Epidermal melanocyte (primary cell): ENCODE measurements around the gene SLC25A48.

Source experiments
- DNase-seq: peaks from one replicate; pipeline ENCODE4 v3.0.0; 2011; ENCODE audit warnings: low spot score; ENCODE audit not compliant: insufficient read length

SLC25A48 gene

GRCh38 chr5:135880801-135881200 is 46.3 kb downstream of the SLC25A48 start:
- DNase-seq = no peak

GRCh38 chr5:135881244-135881643 is 46.8 kb downstream of the SLC25A48 start:
- no peak for DNase-seq

- no peak for DNase-seq
Measured at GRCh38 chr5:135881819-135882218, 47.4 kb downstream of the SLC25A48 start.

GRCh38 chr5:135883026-135883425 is 48.6 kb downstream of the SLC25A48 start:
- DNase-seq = no peak

- DNase-seq = no peak
Measured at GRCh38 chr5:135883441-135883840, 49.0 kb downstream of the SLC25A48 start.

GRCh38 chr5:135885031-135885430 is 50.6 kb downstream of the SLC25A48 start:
- no peak for DNase-seq

- no peak for DNase-seq
Measured at GRCh38 chr5:135886136-135886535, 51.7 kb downstream of the SLC25A48 start.

GRCh38 chr5:135887447-135887864 is 53.0 kb downstream of the SLC25A48 start:
- DNase-seq = peak; percentile 31

GRCh38 chr5:135887881-135888614 is 53.6 kb downstream of the SLC25A48 start:
- DNase-seq = no peak

GRCh38 chr5:135890296-135890695 is 55.8 kb downstream of the SLC25A48 start:
- DNase-seq = no peak

GRCh38 chr5:135890867-135891266 is 56.4 kb downstream of the SLC25A48 start:
- no peak for DNase-seq

- no peak for DNase-seq
Measured at GRCh38 chr5:135891268-135891667, 56.8 kb downstream of the SLC25A48 start.

- no peak for DNase-seq
Measured at GRCh38 chr5:135891791-135892190, 57.3 kb downstream of the SLC25A48 start.

- no peak for DNase-seq
Measured at GRCh38 chr5:135894276-135894675, 59.8 kb downstream of the SLC25A48 start.

GRCh38 chr5:135894789-135895188 is 60.3 kb downstream of the SLC25A48 start:
- DNase-seq = no peak

GRCh38 chr5:135895474-135896006 is 61.1 kb downstream of the SLC25A48 start, which contains the start of gene IL9:
Gene IL9 (minus strand): TSS chr5:135895841. CDS start chr5:135895816, 25 bp downstream.
- DNase-seq = no peak

- no peak for DNase-seq
Measured at GRCh38 chr5:135898651-135899050, 64.2 kb downstream of the SLC25A48 start.

- DNase-seq = no peak
Measured at GRCh38 chr5:135900276-135900675, 65.8 kb downstream of the SLC25A48 start.

GRCh38 chr5:135901633-135902032 is 67.2 kb downstream of the SLC25A48 start:
- DNase-seq = no peak

- no peak for DNase-seq
Measured at GRCh38 chr5:135905144-135905543, 70.7 kb downstream of the SLC25A48 start.

- DNase-seq = no peak
Measured at GRCh38 chr5:135913713-135914626, 79.5 kb downstream of the SLC25A48 start.

GRCh38 chr5:135915466-135916001 is 81.1 kb downstream of the SLC25A48 start:
- no peak for DNase-seq
